GM12878 (cell line): Measurements from ENCODE around the gene THBS3. TPM values are rescaled to one million over a fixed set of nuclear protein-coding genes. Genes with fewer than 3 reads are reported as not detected.

ENCODE experiments used
- ATAC-seq: fragments of 200-7000 bp; cut with Tn5 transposase; 3 replicates; pipeline ENCODE4 v1.9.1; 2020; ENCODE audit warnings: mild to moderate bottlenecking, moderate library complexity
- BruUV-seq: library from RNA; stranded (reverse); fragments of 400-500 nt; replicated peaks from 2 replicates; lab custom pipeline; 2021; lab: Mats Ljungman, UMichigan
- CTCF ChIA-PET: fragments of 300-600 bp; sonication (Branson Sonifier 250); formaldehyde crosslinking; extraction: SDS; loops from one replicate; lab custom pipeline; 2021; ENCODE audit warnings: inconsistent platforms; lab: Yijun Ruan, JAX
- POLR2A ChIA-PET: fragments of 350-600 bp; formaldehyde crosslinking; extraction: SDS; loops from one replicate; lab custom pipeline; 2021; ENCODE audit warnings: inconsistent platforms; lab: Charles Lee
- RAD21 ChIA-PET: fragments of 300-600 bp; sonication (Branson Sonifier 250); formaldehyde crosslinking; loops from one replicate; lab custom pipeline; 2023; ENCODE audit warnings: antibody characterized with exemption; ENCODE audit not compliant: unreplicated experiment; lab: Charles Lee
- SMC1A ChIA-PET: fragments of 300-600 bp; sonication (Branson Sonifier 250); formaldehyde crosslinking; loops from one replicate; lab custom pipeline; 2023; ENCODE audit not compliant: unreplicated experiment, uncharacterized antibody; lab: Charles Lee
- DNase-seq: peaks from one replicate; pipeline ENCODE4 v3.0.0-alpha.2; 2011; ENCODE audit warnings: low read depth, low spot score
- FAIRE-seq: peaks from 3 replicates; lab custom pipeline; 2011; peaks lifted over from hg19 to GRCh38; lab: Jason Lieb, UNC
- H2AFZ ChIP-seq: 2 replicates; pipeline ENCODE4 v1.6.0; 2011; ENCODE audit warnings: low read depth, low read length, control low read depth; ENCODE audit not compliant: control insufficient read depth
- H3K27ac ChIP-seq: 2 replicates; pipeline ENCODE4 v1.5.1; 2011; ENCODE audit warnings: control low read depth; ENCODE audit not compliant: control insufficient read depth, insufficient read depth
- H3K27me3 ChIP-seq, 2 experiments: replicated peaks in 1 of 2; 2 replicates each; pipeline versions ENCODE4 v1.6.0 to v1.6.1; 2011; ENCODE audit warnings: low read length in 1 of 2; ENCODE audit not compliant: control insufficient read depth in 2 of 2, insufficient read depth in 2 of 2
- H3K36me3 ChIP-seq, 2 experiments: 2 replicates each; pipeline ENCODE4 v1.5.1; 2011; ENCODE audit warnings: low read length in 1 of 2; ENCODE audit not compliant: control insufficient read depth in 2 of 2, insufficient read depth in 2 of 2
- H3K4me1 ChIP-seq: 2 replicates; pipeline ENCODE4 v1.6.1; 2011; ENCODE audit warnings: mild to moderate bottlenecking, low read length, moderate library complexity, mixed read lengths; ENCODE audit not compliant: control insufficient read depth, insufficient read depth
- H3K4me2 ChIP-seq: 2 replicates; pipeline ENCODE4 v1.6.0; 2011; ENCODE audit warnings: control low read depth; ENCODE audit not compliant: control insufficient read depth, insufficient read depth
- H3K4me3 ChIP-seq: fragments of 200-600 bp; sonication (generic); 2 replicates; pipeline ENCODE4 v1.5.1; 2016
- H3K79me2 ChIP-seq: 2 replicates; pipeline ENCODE4 v1.6.0; 2011; ENCODE audit warnings: low read length; ENCODE audit not compliant: control insufficient read depth, insufficient read depth
- H3K9ac ChIP-seq: 2 replicates; pipeline ENCODE4 v1.8.0; 2011; ENCODE audit warnings: low read length, control low read depth, mixed read lengths; ENCODE audit not compliant: control insufficient read depth, insufficient read depth
- H3K9me3 ChIP-seq: replicated peaks from 3 replicates; pipeline ENCODE4 v1.5.1; 2011; ENCODE audit warnings: mild to moderate bottlenecking, low read length; ENCODE audit not compliant: control insufficient read depth, insufficient read depth
- H4K20me1 ChIP-seq: 2 replicates; pipeline ENCODE4 v1.6.0; 2011; ENCODE audit not compliant: control insufficient read depth, insufficient read depth
- ASH2L ChIP-seq: fragments of 300-600, 200-600 bp; sonication (generic); IDR thresholded peaks from 2 replicates; pipeline ENCODE4 v1.6.1; 2017; ENCODE audit warnings: low read depth, mild to moderate bottlenecking, borderline replicate concordance
- CBX3 ChIP-seq: fragments of 200-600 bp; sonication (generic); IDR thresholded peaks from 2 replicates; pipeline ENCODE4 v1.6.1; 2016; ENCODE audit warnings: low read depth, borderline replicate concordance
- CHD4 ChIP-seq: fragments of 200-600 bp; sonication (generic); IDR thresholded peaks from 2 replicates; pipeline ENCODE4 v1.6.1; 2016; ENCODE audit warnings: mild to moderate bottlenecking
- EGR1 ChIP-seq, 2 experiments: IDR thresholded peaks; 1 replicate in 1 of 2; 2 replicates in 1 of 2; pipeline ENCODE4 v1.6.1; 2011 to 2012; ENCODE audit warnings: low read depth in 2 of 2, low read length in 2 of 2, borderline replicate concordance in 1 of 2, mild to moderate bottlenecking in 1 of 2, moderate library complexity in 1 of 2
- JUNB ChIP-seq: IDR thresholded peaks from 2 replicates; pipeline ENCODE4 v1.6.1; 2016; ENCODE audit warnings: antibody characterized with exemption, mild to moderate bottlenecking
- NFIC ChIP-seq: IDR thresholded peaks from 2 replicates; pipeline ENCODE4 v1.6.1; 2012; ENCODE audit warnings: low read depth, mild to moderate bottlenecking, inconsistent platforms, low read length, moderate library complexity
- NR2C1 ChIP-seq: fragments of 450-650 bp; IDR thresholded peaks from 2 replicates; pipeline ENCODE4 v1.6.1; 2017; ENCODE audit warnings: antibody characterized with exemption, mild to moderate bottlenecking, moderate library complexity
- RAD51 ChIP-seq: fragments of 450-650 bp; IDR thresholded peaks from 2 replicates; pipeline ENCODE4 v1.6.1; 2016; ENCODE audit warnings: moderate library complexity, mild to moderate bottlenecking, inconsistent platforms
- SMAD5 ChIP-seq: IDR thresholded peaks from 2 replicates; pipeline ENCODE4 v1.6.1; 2016; ENCODE audit warnings: antibody characterized with exemption, low read depth
- SRF ChIP-seq, 2 experiments: IDR thresholded peaks; 2 replicates each; pipeline ENCODE4 v1.6.1; 2011; ENCODE audit warnings: low read depth in 2 of 2, low read length in 2 of 2, mild to moderate bottlenecking in 1 of 2, moderate library complexity in 1 of 2
- WGBS: methylation state at CpG from one replicate; pipeline ENCODE4 v1.1.6; 2016; ENCODE audit warnings: low lambda C conversion rate; ENCODE audit not compliant: insufficient replicate concordance, insufficient coverage; ENCODE audit errors: missing lambda C conversion rate; 5-methylcytosine and 5-hydroxymethylcytosine counted together
- in situ Hi-C: fragments of 300-500 bp; cut with MboI; formaldehyde crosslinking; loops from 9 replicates; pipeline ENCODE4 v1.14.3; 2018; ENCODE audit warnings: mixed read lengths
- intact Hi-C: fragments of 100-400 bp; cut with micrococcal nuclease; formaldehyde crosslinking; loops from one replicate; pipeline ENCODE4 v1.14.2; 2022; ENCODE audit not compliant: unreplicated experiment
- polyA plus RNA-seq, 11 experiments: library from polyadenylated mRNA; depleted of rRNA in 4 of 11; unstranded in 6 of 11; stranded (reverse) in 5 of 11; fragments of >200 nt; fragmentation: Nextera tagmentation in 4 of 11; fragmentation: Illumina TruSeq in 1 of 11; extraction: Ambion mirVana in 4 of 11; extraction: Trizol in 1 of 11; gene quantifications; 1 replicate in 1 of 11; 2 replicates in 10 of 11; pipeline versions ENCODE4 v1.2.1 to v1.2.3, GENCODE V29; 2011 to 2016; ENCODE audit warnings: inconsistent platforms in 2 of 11, missing spikeins in 2 of 11, low read depth in 1 of 11
- total RNA-seq, 4 experiments: library from RNA; depleted of rRNA in 3 of 4; stranded (reverse); fragments of >200 nt in 3 of 4; fragmentation: Illumina TruSeq in 1 of 4; extraction: Trizol in 1 of 4; gene quantifications; 2 replicates each; pipeline versions ENCODE4 v1.2.1 to v1.2.3, GENCODE V29; 2013 to 2021
- TF ChIP-seq, protein P1 (sequence below): fragments of 450-650 bp; IDR thresholded peaks from 2 replicates; pipeline ENCODE4 v1.6.1; 2017; ENCODE audit warnings: antibody characterized with exemption, mild to moderate bottlenecking, moderate library complexity

THBS3 gene
- total and polyA plus RNA-seq, 10 of the 15 experiments (the other 5 are each of a cell fraction or from before 2014, with no cell fraction given) = 0.66 to 3.6 (median 2.0) TPM

DNA sequence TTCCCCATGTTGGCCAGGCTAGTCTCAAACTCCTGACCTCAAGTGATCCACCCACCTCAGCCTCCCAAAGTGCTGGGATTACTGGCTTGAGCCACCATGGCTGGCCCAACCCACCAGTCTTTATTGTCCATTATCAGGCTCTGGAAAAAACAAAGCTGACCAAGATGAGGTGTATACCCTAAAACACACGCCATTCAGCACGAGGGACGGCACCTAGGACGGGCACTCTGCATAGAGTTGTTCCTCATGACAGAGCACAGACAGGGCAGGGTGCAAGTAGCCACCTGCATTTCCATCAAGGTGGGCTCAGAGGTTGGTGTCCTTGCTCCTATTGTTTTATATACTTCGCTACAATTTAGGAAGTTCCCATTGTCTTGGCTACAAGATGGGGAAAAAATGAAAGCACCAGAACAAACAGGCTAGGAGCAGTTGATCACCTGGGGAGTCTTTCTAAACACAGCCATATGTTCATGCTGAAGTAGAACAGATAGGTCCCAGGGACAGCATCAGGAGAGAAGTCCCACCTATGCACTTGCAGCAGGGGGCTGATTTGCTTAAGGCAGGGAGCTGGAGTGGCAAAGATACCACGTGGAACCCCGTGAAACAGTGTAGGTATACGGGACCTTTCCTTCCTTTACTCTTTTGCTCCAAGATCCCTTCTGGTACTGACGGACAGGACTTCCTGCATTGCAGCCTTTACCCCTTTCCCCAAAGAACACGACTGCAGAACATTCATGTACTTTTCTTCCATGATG lies 39.1 kb downstream of the THBS3 start:
- TF ChIP-seq NFIC (no peak), NR2C1 (no peak), EGR1 (IDR thresholded peaks at IDR 0.05; ENCODE audit: borderline replicate concordance in 1 of 2, low read depth in 2 of 2, low read length in 2 of 2) (no peak), JUNB (no peak), CBX3 (no peak), RAD51 (no peak), SRF (IDR thresholded peaks at IDR 0.05; ENCODE audit: low read depth in 2 of 2, low read length in 2 of 2) (no peak), SMAD5 (no peak), CHD4 (no peak), ASH2L (no peak)
- TF ChIP-seq, protein P1, sequence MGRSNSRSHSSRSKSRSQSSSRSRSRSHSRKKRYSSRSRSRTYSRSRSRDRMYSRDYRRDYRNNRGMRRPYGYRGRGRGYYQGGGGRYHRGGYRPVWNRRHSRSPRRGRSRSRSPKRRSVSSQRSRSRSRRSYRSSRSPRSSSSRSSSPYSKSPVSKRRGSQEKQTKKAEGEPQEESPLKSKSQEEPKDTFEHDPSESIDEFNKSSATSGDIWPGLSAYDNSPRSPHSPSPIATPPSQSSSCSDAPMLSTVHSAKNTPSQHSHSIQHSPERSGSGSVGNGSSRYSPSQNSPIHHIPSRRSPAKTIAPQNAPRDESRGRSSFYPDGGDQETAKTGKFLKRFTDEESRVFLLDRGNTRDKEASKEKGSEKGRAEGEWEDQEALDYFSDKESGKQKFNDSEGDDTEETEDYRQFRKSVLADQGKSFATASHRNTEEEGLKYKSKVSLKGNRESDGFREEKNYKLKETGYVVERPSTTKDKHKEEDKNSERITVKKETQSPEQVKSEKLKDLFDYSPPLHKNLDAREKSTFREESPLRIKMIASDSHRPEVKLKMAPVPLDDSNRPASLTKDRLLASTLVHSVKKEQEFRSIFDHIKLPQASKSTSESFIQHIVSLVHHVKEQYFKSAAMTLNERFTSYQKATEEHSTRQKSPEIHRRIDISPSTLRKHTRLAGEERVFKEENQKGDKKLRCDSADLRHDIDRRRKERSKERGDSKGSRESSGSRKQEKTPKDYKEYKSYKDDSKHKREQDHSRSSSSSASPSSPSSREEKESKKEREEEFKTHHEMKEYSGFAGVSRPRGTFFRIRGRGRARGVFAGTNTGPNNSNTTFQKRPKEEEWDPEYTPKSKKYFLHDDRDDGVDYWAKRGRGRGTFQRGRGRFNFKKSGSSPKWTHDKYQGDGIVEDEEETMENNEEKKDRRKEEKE = no peak
- POLR2A ChIA-PET = no interaction called here
- FAIRE-seq (no peak), DNase-seq (no peak), ATAC-seq (no peak)
- SMC1A ChIA-PET = interaction anchor here (1.0 to 5.9 kb wide), 8 partner anchors 9 to 93 kb away, joined by 3 to 37 read pairs (median 4); partner anchors contain the start of gene SLC50A1
- Histone ChIP-seq H3K4me3 (no peak overlapping the region), H3K4me2 (no peak overlapping the region), H3K9ac (no peak overlapping the region), H3K79me2 (peaks cover 12% of the 10 kb centered on the region), H3K27ac (no peak overlapping the region), H3K4me1 (peaks cover 13% of the 10 kb centered on the region), H3K36me3 (peaks cover 0 to 3% of the 10 kb centered on the region in 2 experiments; a peak in 1 of 4 replicates), H3K27me3 (no peaks in the 10 kb centered on the region), H3K9me3 (no peaks in the 10 kb centered on the region; the same call in 2 of the 3 replicates), H2AFZ (no peak overlapping the region), H4K20me1 (no peaks in the 10 kb centered on the region)
- intact Hi-C loops = loop anchor here (1.0 kb wide), 1 partner anchor 77 kb away; no protein-coding TSS in a partner anchor
- in situ Hi-C loops = loop anchor here (5.0 kb wide), 1 partner anchor 76 kb away; no protein-coding TSS in a partner anchor
- 93% methylated on average over 10 of the region's 10 CpGs for WGBS
- RAD21 ChIA-PET = interaction anchor here (0.7 to 5.1 kb wide), 11 partner anchors 14 to 84 kb away, joined by 3 to 71 read pairs (median 4); partner anchors contain the start of gene SLC50A1
- CTCF ChIA-PET = interaction anchor here (0.9 to 12.1 kb wide), 21 partner anchors 9 to 125 kb away, joined by 3 to 284 read pairs (median 5); partner anchors contain the start of genes EFNA4 and SLC50A1
- BruUV-seq = no TSS peak
